Spleen (tissue), 7 donors: ENCODE results near the gene KCNJ9.

ENCODE experiments used
- POLR2A ChIP-seq, 3 donors: fragments of 450-650 bp; IDR thresholded peaks; one replicate each; pipeline ENCODE4 v1.5.1; 2017; ENCODE audit warnings: antibody characterized with exemption in 3 of 3, mild to moderate bottlenecking in 1 of 3
- POLR2AphosphoS5 ChIP-seq, 3 donors: sonication (generic); formaldehyde crosslinking; IDR thresholded peaks; one replicate each; pipeline ENCODE4 v1.5.1; 2017; ENCODE audit warnings: antibody characterized with exemption in 3 of 3
- TF ChIP-seq, protein P1 (sequence below), 11 experiments: fragments of 200-600 bp in 7 of 11; fragments of 450-650 bp in 4 of 11; sonication (generic) in 4 of 11; IDR thresholded peaks in 8 of 11; conservative IDR thresholded peaks in 3 of 11; 1 replicate in 7 of 11; 2 replicates in 4 of 11; pipeline versions ENCODE4 v1.4.0 to v1.8.0; 2016 to 2021; ENCODE audit warnings: antibody characterized with exemption in 11 of 11, inconsistent platforms in 4 of 11, mild to moderate bottlenecking in 1 of 11
- donor health status: DM: no; HTN: no; CAD: no; lungs with moderate emphysema.
- donor health status: DM: no; HTN: no; CAD: no.
- donor health status: DM: no; HTN: no; CAD: no.

DNA sequence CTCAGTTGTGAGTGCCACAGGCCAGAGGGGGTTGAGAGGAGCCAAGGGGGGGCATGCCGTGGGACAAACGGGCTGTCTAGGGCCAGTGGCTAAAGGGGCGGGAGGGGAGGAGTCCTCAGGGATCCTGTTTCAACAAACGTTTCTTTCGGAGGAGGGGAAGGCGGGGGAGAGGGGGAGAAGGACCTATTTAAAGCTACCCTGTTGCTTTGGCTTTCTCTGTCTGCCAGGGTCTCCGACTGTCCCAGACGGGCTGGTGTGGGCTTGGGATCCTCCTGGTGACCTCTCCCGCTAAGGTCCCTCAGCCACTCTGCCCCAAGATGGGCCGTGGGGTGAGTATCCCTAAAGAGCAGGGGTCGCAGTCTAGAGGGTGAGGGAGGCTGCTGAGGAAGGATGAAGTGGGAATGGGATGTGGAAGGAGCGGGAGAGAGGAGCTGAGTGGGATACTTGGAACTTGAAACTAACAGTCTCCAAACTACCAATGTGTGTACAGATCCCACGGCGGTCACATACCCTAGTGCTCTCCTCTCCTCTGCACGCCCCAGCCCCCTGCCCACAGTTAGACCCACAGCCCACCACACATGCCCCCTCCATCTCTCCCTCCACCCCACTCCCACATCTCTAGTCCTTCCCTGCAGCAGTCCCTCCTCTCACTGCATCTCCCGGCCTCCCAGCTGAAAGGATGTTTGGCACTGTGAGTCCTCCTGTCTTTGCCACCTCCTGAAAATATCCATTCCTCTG, 34.4 kb downstream of the KCNJ9 start, which contains the start of gene ATP1A2:
- TF ChIP-seq POLR2A (IDR thresholded peaks at IDR 0.05) (no peak), POLR2AphosphoS5 (IDR thresholded peaks at IDR 0.05) (no peak)
- TF ChIP-seq, protein P1, sequence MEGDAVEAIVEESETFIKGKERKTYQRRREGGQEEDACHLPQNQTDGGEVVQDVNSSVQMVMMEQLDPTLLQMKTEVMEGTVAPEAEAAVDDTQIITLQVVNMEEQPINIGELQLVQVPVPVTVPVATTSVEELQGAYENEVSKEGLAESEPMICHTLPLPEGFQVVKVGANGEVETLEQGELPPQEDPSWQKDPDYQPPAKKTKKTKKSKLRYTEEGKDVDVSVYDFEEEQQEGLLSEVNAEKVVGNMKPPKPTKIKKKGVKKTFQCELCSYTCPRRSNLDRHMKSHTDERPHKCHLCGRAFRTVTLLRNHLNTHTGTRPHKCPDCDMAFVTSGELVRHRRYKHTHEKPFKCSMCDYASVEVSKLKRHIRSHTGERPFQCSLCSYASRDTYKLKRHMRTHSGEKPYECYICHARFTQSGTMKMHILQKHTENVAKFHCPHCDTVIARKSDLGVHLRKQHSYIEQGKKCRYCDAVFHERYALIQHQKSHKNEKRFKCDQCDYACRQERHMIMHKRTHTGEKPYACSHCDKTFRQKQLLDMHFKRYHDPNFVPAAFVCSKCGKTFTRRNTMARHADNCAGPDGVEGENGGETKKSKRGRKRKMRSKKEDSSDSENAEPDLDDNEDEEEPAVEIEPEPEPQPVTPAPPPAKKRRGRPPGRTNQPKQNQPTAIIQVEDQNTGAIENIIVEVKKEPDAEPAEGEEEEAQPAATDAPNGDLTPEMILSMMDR (IDR thresholded peaks at IDR 0.05 in 8 of 11, conservative IDR thresholded peaks at IDR 0.05 in 3 of 11), result no peak
